Peyer's patch (tissue), 4 donors: ENCODE measurements around the gene ARSK.

Experiments
- CTCF ChIP-seq, 6 experiments: fragments of 450-650 bp in 4 of 6; fragments of 200-600 bp in 2 of 6; sonication (generic) in 1 of 6; IDR thresholded peaks; one replicate each; pipeline ENCODE4 v1.5.1; 2017 to 2019; ENCODE audit warnings: antibody characterized with exemption in 6 of 6, mild to moderate bottlenecking in 3 of 6, moderate library complexity in 1 of 6
- POLR2A ChIP-seq, 2 donors: fragments of 450-650 bp; IDR thresholded peaks; one replicate each; pipeline ENCODE4 v1.5.1; 2017; ENCODE audit warnings: antibody characterized with exemption in 2 of 2, mild to moderate bottlenecking in 2 of 2, moderate library complexity in 2 of 2

- TF ChIP-seq CTCF (IDR thresholded peaks at IDR 0.05) = no peak
- no peak for TF ChIP-seq POLR2A (IDR thresholded peaks at IDR 0.05)
Observed at GRCh38 chr5:95631991-95632675, 77.2 kb downstream of the ARSK start.
